NB4 (cell line): ENCODE results near the gene FGF12.

ENCODE experiments used
- DNase-seq: peaks from one replicate; pipeline ENCODE4 v3.0.0; 2010; ENCODE audit warnings: low read depth
- H3K4me3 ChIP-seq: one replicate; pipeline ENCODE4 v1.5.1; 2011; ENCODE audit warnings: mild to moderate bottlenecking, low read depth, low read length, moderate library complexity
- MAX ChIP-seq: IDR thresholded peaks from 2 replicates; pipeline ENCODE4 v1.6.1; 2011; ENCODE audit warnings: low read depth, low read length
- MYC ChIP-seq: IDR thresholded peaks from 2 replicates; pipeline ENCODE4 v1.6.1; 2011; ENCODE audit warnings: low read depth, low read length
- POLR2A ChIP-seq: IDR thresholded peaks from 2 replicates; pipeline ENCODE4 v1.6.1; 2011; ENCODE audit warnings: mild to moderate bottlenecking; ENCODE audit not compliant: insufficient read length; ENCODE audit errors: extremely low read depth
- TF ChIP-seq, protein P1 (sequence below): IDR thresholded peaks from one replicate; pipeline ENCODE4 v1.5.1; 2012; ENCODE audit warnings: low read depth, low read length

The FGF12 gene

DNA sequence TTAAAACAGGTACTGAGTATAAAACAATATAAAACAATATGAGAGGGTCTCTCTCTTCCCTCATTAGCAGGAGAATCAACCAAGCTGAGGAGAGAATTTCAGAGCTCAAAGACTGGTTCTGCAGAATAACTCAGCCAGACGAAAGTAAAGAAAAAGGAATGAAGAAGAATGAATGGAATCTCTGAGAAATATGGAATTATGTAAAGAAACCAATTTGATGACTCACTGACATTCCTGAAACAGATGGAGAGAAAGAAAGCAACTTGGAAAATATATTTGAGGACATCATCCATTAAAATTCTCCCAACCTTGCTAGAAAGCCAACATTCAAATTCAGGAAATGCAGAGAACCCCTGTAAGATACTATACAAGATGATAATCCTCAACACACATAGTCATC lies 635.5 kb downstream of the FGF12 start:
- no peak overlapping the region for H3K4me3 ChIP-seq
- no peak for DNase-seq
- TF ChIP-seq, protein P1, sequence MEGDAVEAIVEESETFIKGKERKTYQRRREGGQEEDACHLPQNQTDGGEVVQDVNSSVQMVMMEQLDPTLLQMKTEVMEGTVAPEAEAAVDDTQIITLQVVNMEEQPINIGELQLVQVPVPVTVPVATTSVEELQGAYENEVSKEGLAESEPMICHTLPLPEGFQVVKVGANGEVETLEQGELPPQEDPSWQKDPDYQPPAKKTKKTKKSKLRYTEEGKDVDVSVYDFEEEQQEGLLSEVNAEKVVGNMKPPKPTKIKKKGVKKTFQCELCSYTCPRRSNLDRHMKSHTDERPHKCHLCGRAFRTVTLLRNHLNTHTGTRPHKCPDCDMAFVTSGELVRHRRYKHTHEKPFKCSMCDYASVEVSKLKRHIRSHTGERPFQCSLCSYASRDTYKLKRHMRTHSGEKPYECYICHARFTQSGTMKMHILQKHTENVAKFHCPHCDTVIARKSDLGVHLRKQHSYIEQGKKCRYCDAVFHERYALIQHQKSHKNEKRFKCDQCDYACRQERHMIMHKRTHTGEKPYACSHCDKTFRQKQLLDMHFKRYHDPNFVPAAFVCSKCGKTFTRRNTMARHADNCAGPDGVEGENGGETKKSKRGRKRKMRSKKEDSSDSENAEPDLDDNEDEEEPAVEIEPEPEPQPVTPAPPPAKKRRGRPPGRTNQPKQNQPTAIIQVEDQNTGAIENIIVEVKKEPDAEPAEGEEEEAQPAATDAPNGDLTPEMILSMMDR, result no peak
- TF ChIP-seq POLR2A (no peak), MAX (no peak), MYC (no peak)

DNA sequence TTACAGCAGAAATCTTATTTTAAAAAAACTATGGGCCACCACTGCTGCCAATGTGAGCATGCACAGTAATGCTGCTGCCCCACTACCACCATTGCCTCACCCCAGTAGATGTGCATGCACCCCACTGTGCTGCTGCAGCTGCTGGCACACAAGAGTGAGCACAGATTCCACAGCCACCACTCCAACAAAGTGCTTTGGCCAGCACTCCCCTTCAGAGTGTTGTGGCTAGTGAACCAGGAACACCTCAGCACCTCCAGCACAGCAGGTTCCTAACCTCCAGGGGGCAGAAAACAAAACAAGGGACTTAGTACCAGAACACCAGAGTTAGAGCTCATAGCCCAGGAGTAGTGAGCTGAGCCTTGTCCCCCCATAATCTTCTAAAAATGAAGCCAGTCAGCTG lies 636.8 kb downstream of the FGF12 start:
- DNase-seq, result peak; percentile 3
- H3K4me3 ChIP-seq, result no peak overlapping the region
- TF ChIP-seq, protein P1, result no peak
- TF ChIP-seq MYC (no peak), MAX (no peak), POLR2A (no peak)
